GM11168 (cell line): ENCODE measurements around the gene PTPRO.

Experiments used
- in situ Hi-C: fragments of 300-500 bp; cut with MboI; formaldehyde crosslinking; loops from one replicate; pipeline ENCODE4 v1.12.0; 2022; ENCODE audit warnings: low sequenced_read_pairs; ENCODE audit not compliant: unreplicated experiment

Gene PTPRO

DNA sequence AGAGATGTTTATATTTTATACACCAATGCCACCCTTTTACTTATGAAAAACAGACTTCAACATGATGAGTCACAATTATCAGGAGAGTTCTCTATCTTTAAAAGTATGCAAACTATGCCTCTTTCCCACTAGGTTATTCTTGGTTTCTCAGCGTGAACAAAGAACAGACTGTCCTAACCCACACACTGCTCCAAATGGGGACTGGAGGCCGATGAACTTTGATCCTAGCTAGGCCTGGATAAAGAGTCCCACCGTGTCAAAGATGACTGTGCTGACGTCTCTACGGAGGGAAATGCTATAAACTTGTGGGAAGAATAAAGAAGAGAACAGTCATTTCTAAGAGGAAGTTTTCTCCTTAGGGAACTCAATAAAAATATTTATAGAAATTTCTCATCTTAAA lies 306.8 kb downstream of the PTPRO start:
- in situ Hi-C loops, result no loop called here

GRCh38 chr12:15629761-15630160 lies 307.5 kb downstream of the PTPRO start:
- in situ Hi-C loops, result no loop called here

GRCh38 chr12:15631007-15631715 lies 308.9 kb downstream of the PTPRO start:
- in situ Hi-C loops, result no loop called here

DNA sequence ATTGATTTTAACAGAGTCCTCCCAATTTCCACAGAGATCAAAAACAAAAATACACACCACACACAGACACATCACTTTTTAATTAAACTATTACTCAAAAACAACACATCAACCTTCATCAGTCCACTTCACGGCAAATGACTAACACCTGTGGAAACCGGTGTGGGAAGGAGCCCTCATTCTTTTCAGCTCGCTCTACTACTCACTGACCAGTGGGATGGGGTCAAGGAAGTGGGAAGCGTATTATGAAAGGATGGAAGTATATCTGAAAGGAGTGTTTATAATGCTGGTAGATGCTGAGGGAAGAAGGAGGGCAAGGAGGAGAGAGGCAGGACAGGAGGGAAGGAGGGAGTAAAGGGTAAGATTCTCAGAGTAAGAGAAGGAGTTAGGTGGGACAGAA lies 310.4 kb downstream of the PTPRO start:
- in situ Hi-C loops, result no loop called here

- in situ Hi-C loops, result no loop called here
Observed at GRCh38 chr12:15633201-15633600, 310.9 kb downstream of the PTPRO start.

GRCh38 chr12:15634010-15634683 lies 311.8 kb downstream of the PTPRO start:
- in situ Hi-C loops, result no loop called here

- in situ Hi-C loops, result no loop called here
Observed at GRCh38 chr12:15636060-15636890, 314.0 kb downstream of the PTPRO start.

- in situ Hi-C loops, result no loop called here
Observed at GRCh38 chr12:15638231-15638630, 315.9 kb downstream of the PTPRO start.

DNA sequence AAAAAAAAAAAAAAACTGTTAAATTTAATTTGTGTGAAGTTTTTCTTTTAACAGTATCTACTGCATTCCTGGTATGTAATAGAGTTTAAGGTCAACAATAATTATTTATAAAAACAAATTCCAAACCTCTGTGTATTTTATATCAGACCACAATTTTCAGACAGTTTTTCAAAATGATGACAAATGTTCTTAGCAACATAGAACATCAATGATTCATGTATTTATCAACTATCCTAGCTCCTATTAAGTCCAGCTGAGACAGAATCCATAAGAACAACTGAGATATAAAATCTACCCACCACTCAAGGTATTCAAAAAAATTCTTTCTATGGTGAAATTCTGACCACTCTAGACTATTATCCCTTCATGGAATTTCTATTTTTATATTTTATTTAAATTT lies 322.4 kb downstream of the PTPRO start:
- in situ Hi-C loops, result no loop called here

DNA sequence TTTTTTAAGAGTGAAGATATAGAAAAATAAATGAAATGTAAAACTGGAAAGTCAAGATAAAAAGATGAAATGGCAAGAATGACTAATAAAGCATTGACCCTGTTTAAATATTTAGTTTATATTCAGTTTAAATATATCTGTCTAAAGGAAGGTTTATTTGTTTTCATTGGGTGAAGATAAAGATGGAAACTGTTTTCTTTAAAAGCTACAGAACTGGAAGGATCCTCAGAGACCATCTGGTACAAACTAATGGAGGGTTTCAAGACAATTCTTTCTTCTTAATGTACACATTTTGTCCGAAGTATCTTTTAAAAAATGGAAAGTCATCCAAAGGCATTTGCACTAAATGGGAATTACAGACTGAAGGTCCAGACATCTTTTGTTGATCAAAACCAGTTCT lies 324.3 kb downstream of the PTPRO start:
- in situ Hi-C loops, result no loop called here
